ENCODE measurements around the gene APPBP2. TPM values are rescaled to one million over a fixed set of nuclear protein-coding genes. Genes with fewer than 3 reads are reported as not detected.

APPBP2 gene
- total RNA-seq, 1 experiment from 2014 or later: 25.8 TPM

DNA sequence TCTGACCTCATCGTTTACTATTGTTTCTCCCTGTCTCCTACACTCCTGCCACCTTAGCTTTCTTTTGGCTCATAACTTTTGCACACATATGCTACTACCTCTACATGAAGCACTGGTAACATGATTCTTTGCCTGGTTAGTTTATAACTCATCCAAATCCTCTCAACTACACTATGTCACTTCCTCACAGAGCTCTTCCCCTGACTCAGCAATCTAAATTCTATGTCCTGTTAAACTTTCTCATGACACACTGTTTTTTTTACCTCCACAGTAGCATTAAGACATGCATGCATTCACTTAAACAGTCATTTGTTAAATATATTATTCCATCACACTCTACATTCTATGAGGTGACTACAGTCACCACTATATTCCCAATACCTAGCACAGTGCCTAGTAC is 19.7 kb downstream of the APPBP2 start:
- intact Hi-C loops (cut with micrococcal nuclease; ENCODE audit: unreplicated experiment) (no loop called here), in situ Hi-C loops (cut with HindIII; ENCODE audit: low pct_unique_long_range_greater_than_20kb, low sequenced_read_pairs) (no loop called here)
- TF ChIP-seq SIN3A (IDR thresholded peaks at IDR 0.05; ENCODE audit: borderline replicate concordance, insufficient read depth, low read depth, low read length): no peak
- TF ChIP-seq TCF7L2 (IDR thresholded peaks at IDR 0.05; ENCODE audit: low read depth, low read length): no peak
- TF ChIP-seq POLR2AphosphoS5 (IDR thresholded peaks at IDR 0.05; ENCODE audit: low read depth, low read length): no peak
- TF ChIP-seq, protein P1, sequence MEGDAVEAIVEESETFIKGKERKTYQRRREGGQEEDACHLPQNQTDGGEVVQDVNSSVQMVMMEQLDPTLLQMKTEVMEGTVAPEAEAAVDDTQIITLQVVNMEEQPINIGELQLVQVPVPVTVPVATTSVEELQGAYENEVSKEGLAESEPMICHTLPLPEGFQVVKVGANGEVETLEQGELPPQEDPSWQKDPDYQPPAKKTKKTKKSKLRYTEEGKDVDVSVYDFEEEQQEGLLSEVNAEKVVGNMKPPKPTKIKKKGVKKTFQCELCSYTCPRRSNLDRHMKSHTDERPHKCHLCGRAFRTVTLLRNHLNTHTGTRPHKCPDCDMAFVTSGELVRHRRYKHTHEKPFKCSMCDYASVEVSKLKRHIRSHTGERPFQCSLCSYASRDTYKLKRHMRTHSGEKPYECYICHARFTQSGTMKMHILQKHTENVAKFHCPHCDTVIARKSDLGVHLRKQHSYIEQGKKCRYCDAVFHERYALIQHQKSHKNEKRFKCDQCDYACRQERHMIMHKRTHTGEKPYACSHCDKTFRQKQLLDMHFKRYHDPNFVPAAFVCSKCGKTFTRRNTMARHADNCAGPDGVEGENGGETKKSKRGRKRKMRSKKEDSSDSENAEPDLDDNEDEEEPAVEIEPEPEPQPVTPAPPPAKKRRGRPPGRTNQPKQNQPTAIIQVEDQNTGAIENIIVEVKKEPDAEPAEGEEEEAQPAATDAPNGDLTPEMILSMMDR (IDR thresholded peaks at IDR 0.05): no peak
- TF ChIP-seq, protein P2, sequence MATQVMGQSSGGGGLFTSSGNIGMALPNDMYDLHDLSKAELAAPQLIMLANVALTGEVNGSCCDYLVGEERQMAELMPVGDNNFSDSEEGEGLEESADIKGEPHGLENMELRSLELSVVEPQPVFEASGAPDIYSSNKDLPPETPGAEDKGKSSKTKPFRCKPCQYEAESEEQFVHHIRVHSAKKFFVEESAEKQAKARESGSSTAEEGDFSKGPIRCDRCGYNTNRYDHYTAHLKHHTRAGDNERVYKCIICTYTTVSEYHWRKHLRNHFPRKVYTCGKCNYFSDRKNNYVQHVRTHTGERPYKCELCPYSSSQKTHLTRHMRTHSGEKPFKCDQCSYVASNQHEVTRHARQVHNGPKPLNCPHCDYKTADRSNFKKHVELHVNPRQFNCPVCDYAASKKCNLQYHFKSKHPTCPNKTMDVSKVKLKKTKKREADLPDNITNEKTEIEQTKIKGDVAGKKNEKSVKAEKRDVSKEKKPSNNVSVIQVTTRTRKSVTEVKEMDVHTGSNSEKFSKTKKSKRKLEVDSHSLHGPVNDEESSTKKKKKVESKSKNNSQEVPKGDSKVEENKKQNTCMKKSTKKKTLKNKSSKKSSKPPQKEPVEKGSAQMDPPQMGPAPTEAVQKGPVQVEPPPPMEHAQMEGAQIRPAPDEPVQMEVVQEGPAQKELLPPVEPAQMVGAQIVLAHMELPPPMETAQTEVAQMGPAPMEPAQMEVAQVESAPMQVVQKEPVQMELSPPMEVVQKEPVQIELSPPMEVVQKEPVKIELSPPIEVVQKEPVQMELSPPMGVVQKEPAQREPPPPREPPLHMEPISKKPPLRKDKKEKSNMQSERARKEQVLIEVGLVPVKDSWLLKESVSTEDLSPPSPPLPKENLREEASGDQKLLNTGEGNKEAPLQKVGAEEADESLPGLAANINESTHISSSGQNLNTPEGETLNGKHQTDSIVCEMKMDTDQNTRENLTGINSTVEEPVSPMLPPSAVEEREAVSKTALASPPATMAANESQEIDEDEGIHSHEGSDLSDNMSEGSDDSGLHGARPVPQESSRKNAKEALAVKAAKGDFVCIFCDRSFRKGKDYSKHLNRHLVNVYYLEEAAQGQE (IDR thresholded peaks at IDR 0.05; ENCODE audit: insufficient read depth in 1 of 2, low read depth in 2 of 2, low read length in 1 of 2): no peak
- ChIA-PET POLR2A (no interaction called here), CTCF (no interaction called here)
- H3K27ac ChIP-seq (ENCODE audit: low read length): no peak overlapping the region
- ATAC-seq (peak; percentile 26; the same call in 1 of the 2 replicates), DNase-seq (ENCODE audit: low read depth, low spot score) (no peak)
- no peaks in the 10 kb centered on the region for H3K27me3 ChIP-seq (ENCODE audit: control insufficient read depth, insufficient read depth, low read length)
- no peaks in the 10 kb centered on the region for H3K36me3 ChIP-seq (ENCODE audit: control insufficient read depth, insufficient read depth, low read length)
- no TSS peak for BruUV-seq (replicated peaks)
- no peak overlapping the region for H3K4me3 ChIP-seq (ENCODE audit: low read depth in 2 of 2, low read length in 2 of 2)
- no peaks in the 10 kb centered on the region for H3K4me1 ChIP-seq (ENCODE audit: control insufficient read depth, insufficient read depth, low read length)
- H3K9me3 ChIP-seq (ENCODE audit: control insufficient read depth, insufficient read depth, low read depth, low read length): no peaks in the 10 kb centered on the region

DNA sequence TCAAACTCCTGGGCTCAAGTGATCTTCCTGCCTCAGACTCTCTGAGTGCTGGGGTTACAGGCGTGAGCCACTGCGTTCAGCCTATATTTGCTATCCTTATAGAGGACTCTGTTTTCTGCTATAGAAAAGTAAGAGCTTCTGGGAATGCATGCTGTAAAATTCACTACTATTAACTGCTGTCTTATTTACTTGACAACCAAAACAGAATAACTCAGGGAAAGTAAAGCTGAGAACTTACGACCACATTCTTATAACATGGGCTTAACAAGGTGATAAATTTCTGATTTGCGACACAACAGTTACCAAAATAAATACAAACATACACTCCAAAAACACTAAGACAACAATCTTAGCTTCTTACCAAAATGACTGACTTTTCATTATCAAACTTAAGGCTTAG is 23.9 kb downstream of the APPBP2 start:
- in situ Hi-C loops (cut with HindIII; ENCODE audit: low pct_unique_long_range_greater_than_20kb, low sequenced_read_pairs): no loop called here
- TF ChIP-seq POLR2AphosphoS5 (IDR thresholded peaks at IDR 0.05; ENCODE audit: low read depth, low read length): no peak
- no peak for TF ChIP-seq SIN3A (IDR thresholded peaks at IDR 0.05; ENCODE audit: borderline replicate concordance, insufficient read depth, low read depth, low read length)
- TF ChIP-seq, protein P2 (IDR thresholded peaks at IDR 0.05; ENCODE audit: insufficient read depth in 1 of 2, low read depth in 2 of 2, low read length in 1 of 2): no peak
- no peak for TF ChIP-seq TCF7L2 (IDR thresholded peaks at IDR 0.05; ENCODE audit: low read depth, low read length)
- TF ChIP-seq, protein P1 (IDR thresholded peaks at IDR 0.05): no peak
- no peaks in the 10 kb centered on the region for H3K27me3 ChIP-seq (ENCODE audit: control insufficient read depth, insufficient read depth, low read length)
- ATAC-seq (no peak), DNase-seq (ENCODE audit: low read depth, low spot score) (no peak)
- no peaks in the 10 kb centered on the region for H3K4me1 ChIP-seq (ENCODE audit: control insufficient read depth, insufficient read depth, low read length)
- intact Hi-C loops (cut with micrococcal nuclease; ENCODE audit: unreplicated experiment): no loop called here
- ChIA-PET POLR2A (no interaction called here), CTCF (no interaction called here)
- H3K36me3 ChIP-seq (ENCODE audit: control insufficient read depth, insufficient read depth, low read length): no peaks in the 10 kb centered on the region; the same call in 1 of the 2 replicates
- H3K27ac ChIP-seq (ENCODE audit: low read length): no peak overlapping the region
- no peaks in the 10 kb centered on the region for H3K9me3 ChIP-seq (ENCODE audit: control insufficient read depth, insufficient read depth, low read depth, low read length)
- no TSS peak for BruUV-seq (replicated peaks)
- H3K4me3 ChIP-seq (ENCODE audit: low read depth in 2 of 2, low read length in 2 of 2): no peak overlapping the region
